Effector memory CD8-positive, alpha-beta T cell (primary cell): ENCODE data around the gene SLC5A9.
"Not testable (repeated sequence)": the region's sequence is repeated elsewhere in the genome, so short reads cannot be mapped to it uniquely, and the experiment has no call there.

Experiments used
- ATAC-seq: fragments of 150-1000 bp; cut with Tn5 transposase; replicated peaks from 2 replicates; pipeline ENCODE4 v1.10.0; 2021; ENCODE audit warnings: mild to moderate bottlenecking, moderate library complexity
- DNase-seq, 3 experiments: peaks; one replicate each; pipeline ENCODE4 v3.0.0; 2021
- H3K27ac Mint-ChIP-seq, 2 donors: one replicate each; pipeline ENCODE4 v1.8.0; 2022; ENCODE audit warnings: mild to moderate bottlenecking in 2 of 2, mixed read lengths in 2 of 2, moderate library complexity in 2 of 2
- H3K27me3 Mint-ChIP-seq, 2 donors: one replicate each; pipeline ENCODE4 v1.8.0; 2022; ENCODE audit warnings: mixed read lengths in 2 of 2
- H3K36me3 Mint-ChIP-seq: one replicate; pipeline ENCODE4 v1.8.0; 2022; ENCODE audit warnings: mild to moderate bottlenecking, moderate library complexity, mixed read lengths; ENCODE audit not compliant: insufficient read depth
- H3K4me1 Mint-ChIP-seq, 2 donors: one replicate each; pipeline ENCODE4 v1.8.0; 2022; ENCODE audit warnings: low read depth in 2 of 2, mixed read lengths in 2 of 2
- H3K4me3 Mint-ChIP-seq, 2 donors: one replicate each; pipeline ENCODE4 v1.8.0; 2022; ENCODE audit warnings: mild to moderate bottlenecking in 2 of 2, mixed read lengths in 2 of 2, moderate library complexity in 2 of 2
- H3K9me3 Mint-ChIP-seq, 2 donors: one replicate each; pipeline ENCODE4 v1.8.0; 2022; ENCODE audit warnings: mixed read lengths in 2 of 2

The SLC5A9 gene

GRCh38 chr1:48202030-48202752 lies 20.3 kb upstream of the SLC5A9 start:
- DNase-seq (peak; percentile 23 to 49 (median 33)), ATAC-seq (peak; percentile 39)
- no peaks in the 10 kb centered on the region for H3K9me3 Mint-ChIP-seq
- H3K4me1 Mint-ChIP-seq, result no peaks in the 10 kb centered on the region
- no peak overlapping the region for H3K4me3 Mint-ChIP-seq
- no peaks in the 10 kb centered on the region for H3K36me3 Mint-ChIP-seq
- H3K27ac Mint-ChIP-seq, result no peak overlapping the region
- peaks cover 10 to 18% of the 10 kb centered on the region in 2 donors for H3K27me3 Mint-ChIP-seq

GRCh38 chr1:48203287-48203900 lies 19.1 kb upstream of the SLC5A9 start:
- DNase-seq (no peak), ATAC-seq (no peak)
- Mint-ChIP-seq H3K9me3 (no peaks in the 10 kb centered on the region), H3K4me1 (no peaks in the 10 kb centered on the region), H3K27ac (no peak overlapping the region), H3K36me3 (no peaks in the 10 kb centered on the region), H3K4me3 (no peak overlapping the region), H3K27me3 (peaks cover 16 to 23% of the 10 kb centered on the region in 2 donors)

GRCh38 chr1:48205522-48205921 lies 17.0 kb upstream of the SLC5A9 start:
- H3K36me3 Mint-ChIP-seq, result no peaks in the 10 kb centered on the region
- no peak overlapping the region for H3K4me3 Mint-ChIP-seq
- ATAC-seq (no peak), DNase-seq (no peak)
- H3K27ac Mint-ChIP-seq, result no peak overlapping the region
- H3K4me1 Mint-ChIP-seq, result no peaks in the 10 kb centered on the region
- peaks cover 12 to 17% of the 10 kb centered on the region in 2 donors for H3K27me3 Mint-ChIP-seq
- H3K9me3 Mint-ChIP-seq, result no peaks in the 10 kb centered on the region

GRCh38 chr1:48206371-48206770 lies 16.1 kb upstream of the SLC5A9 start:
- no peak for ATAC-seq
- no peak overlapping the region for H3K4me3 Mint-ChIP-seq

GRCh38 chr1:48207131-48207530 lies 15.4 kb upstream of the SLC5A9 start:
- Mint-ChIP-seq H3K4me3 (no peak overlapping the region), H3K27me3 (peaks cover 19 to 26% of the 10 kb centered on the region in 2 donors), H3K9me3 (no peaks in the 10 kb centered on the region), H3K4me1 (no peaks in the 10 kb centered on the region), H3K27ac (no peak overlapping the region), H3K36me3 (no peaks in the 10 kb centered on the region)
- DNase-seq, result no peak
- no peak for ATAC-seq

More at GRCh38 chr1:48206371-48206770, 16.1 kb upstream of the SLC5A9 start:
- Mint-ChIP-seq H3K9me3 (no peaks in the 10 kb centered on the region), H3K36me3 (no peaks in the 10 kb centered on the region), H3K27ac (no peak overlapping the region), H3K27me3 (peaks cover 11 to 19% of the 10 kb centered on the region in 2 donors), H3K4me1 (no peaks in the 10 kb centered on the region)
- no peak for DNase-seq

- ATAC-seq (no peak), DNase-seq (no peak)
- H3K9me3 Mint-ChIP-seq, result no peaks in the 10 kb centered on the region
- H3K27me3 Mint-ChIP-seq, result peaks cover 23 to 30% of the 10 kb centered on the region in 2 donors
- no peak overlapping the region for H3K27ac Mint-ChIP-seq
- H3K4me1 Mint-ChIP-seq, result no peaks in the 10 kb centered on the region
- no peaks in the 10 kb centered on the region for H3K36me3 Mint-ChIP-seq
- H3K4me3 Mint-ChIP-seq, result no peak overlapping the region
These were observed 14.9 kb upstream of the SLC5A9 start for GRCh38 chr1:48207536-48208075.

GRCh38 chr1:48208251-48208650 lies 14.3 kb upstream of the SLC5A9 start:
- ATAC-seq (no peak), DNase-seq (no peak)
- no peak overlapping the region for H3K27ac Mint-ChIP-seq
- H3K27me3 Mint-ChIP-seq, result peaks cover 30 to 36% of the 10 kb centered on the region in 2 donors
- no peaks in the 10 kb centered on the region for H3K9me3 Mint-ChIP-seq
- no peak overlapping the region for H3K4me3 Mint-ChIP-seq
- H3K36me3 Mint-ChIP-seq, result no peaks in the 10 kb centered on the region
- H3K4me1 Mint-ChIP-seq, result no peaks in the 10 kb centered on the region

GRCh38 chr1:48208652-48209051 lies 13.9 kb upstream of the SLC5A9 start:
- no peak for ATAC-seq
- H3K9me3 Mint-ChIP-seq, result no peaks in the 10 kb centered on the region
- H3K4me3 Mint-ChIP-seq, result no peak overlapping the region
- peaks cover 34 to 40% of the 10 kb centered on the region in 2 donors for H3K27me3 Mint-ChIP-seq
- no peaks in the 10 kb centered on the region for H3K36me3 Mint-ChIP-seq
- no peak for DNase-seq
- H3K27ac Mint-ChIP-seq, result no peak overlapping the region
- H3K4me1 Mint-ChIP-seq, result no peaks in the 10 kb centered on the region

GRCh38 chr1:48213462-48213861 lies 9.1 kb upstream of the SLC5A9 start:
- peaks cover 31 to 36% of the 10 kb centered on the region in 2 donors for H3K27me3 Mint-ChIP-seq
- not testable (repeated sequence) for H3K27ac Mint-ChIP-seq, DNase-seq, H3K9me3 Mint-ChIP-seq, H3K4me3 Mint-ChIP-seq, ATAC-seq, H3K36me3 Mint-ChIP-seq, H3K4me1 Mint-ChIP-seq

- not testable (repeated sequence) for H3K36me3 Mint-ChIP-seq, H3K4me1 Mint-ChIP-seq, H3K4me3 Mint-ChIP-seq, H3K9me3 Mint-ChIP-seq, H3K27ac Mint-ChIP-seq, ATAC-seq, DNase-seq
- H3K27me3 Mint-ChIP-seq, result peaks cover 31 to 36% of the 10 kb centered on the region in 2 donors
These were observed 8.2 kb upstream of the SLC5A9 start for GRCh38 chr1:48214366-48214765.

- H3K4me3 Mint-ChIP-seq, result no peak overlapping the region
- no peaks in the 10 kb centered on the region for H3K9me3 Mint-ChIP-seq
- H3K27me3 Mint-ChIP-seq, result peaks cover 31 to 36% of the 10 kb centered on the region in 2 donors
- H3K27ac Mint-ChIP-seq, result no peak overlapping the region
- ATAC-seq (no peak), DNase-seq (no peak)
- no peaks in the 10 kb centered on the region for H3K36me3 Mint-ChIP-seq
- H3K4me1 Mint-ChIP-seq, result no peaks in the 10 kb centered on the region
These were observed 7.7 kb upstream of the SLC5A9 start for GRCh38 chr1:48214820-48215219.

GRCh38 chr1:48215222-48215621 lies 7.3 kb upstream of the SLC5A9 start:
- H3K4me1 Mint-ChIP-seq, result no peaks in the 10 kb centered on the region
- H3K27me3 Mint-ChIP-seq, result peaks cover 31 to 36% of the 10 kb centered on the region in 2 donors
- no peak for ATAC-seq
- no peak for DNase-seq
- no peaks in the 10 kb centered on the region for H3K36me3 Mint-ChIP-seq
- H3K9me3 Mint-ChIP-seq, result no peaks in the 10 kb centered on the region
- no peak overlapping the region for H3K4me3 Mint-ChIP-seq
- no peak overlapping the region for H3K27ac Mint-ChIP-seq

- Mint-ChIP-seq H3K4me1 (no peaks in the 10 kb centered on the region), H3K4me3 (no peak overlapping the region), H3K27me3 (peaks cover 31 to 35% of the 10 kb centered on the region in 2 donors), H3K36me3 (no peaks in the 10 kb centered on the region), H3K27ac (no peak overlapping the region), H3K9me3 (no peaks in the 10 kb centered on the region)
- no peak for DNase-seq
- ATAC-seq, result no peak
These were observed 6.6 kb upstream of the SLC5A9 start for GRCh38 chr1:48215889-48216288.

- no peaks in the 10 kb centered on the region for H3K36me3 Mint-ChIP-seq
- H3K4me1 Mint-ChIP-seq, result no peaks in the 10 kb centered on the region
- peaks cover 30 to 31% of the 10 kb centered on the region in 2 donors for H3K27me3 Mint-ChIP-seq
- no peaks in the 10 kb centered on the region for H3K9me3 Mint-ChIP-seq
- no peak overlapping the region for H3K4me3 Mint-ChIP-seq
- H3K27ac Mint-ChIP-seq, result no peak overlapping the region
- ATAC-seq, result no peak
- DNase-seq, result no peak
These were observed 6.2 kb upstream of the SLC5A9 start for GRCh38 chr1:48216313-48216712.
